Retinal pigment epithelial cell (primary cell): ENCODE results near the gene CUL9.
"Not testable (repeated sequence)": the region's sequence is repeated elsewhere in the genome, so short reads cannot be mapped to it uniquely, and the experiment has no call there.

Experiments
- DNase-seq: peaks from one replicate; pipeline ENCODE4 v3.0.0-alpha.2; 2010; ENCODE audit warnings: low read depth
- H3K4me3 ChIP-seq: 2 replicates; pipeline ENCODE4 v1.5.1; 2011; ENCODE audit warnings: mild to moderate bottlenecking, low read length, control low read depth, moderate library complexity
- TF ChIP-seq, protein P1 (sequence below): conservative IDR thresholded peaks from 2 replicates; pipeline ENCODE4 v1.5.1; 2011; ENCODE audit warnings: low read depth, low read length, control low read depth, inconsistent platforms

The CUL9 gene

DNA sequence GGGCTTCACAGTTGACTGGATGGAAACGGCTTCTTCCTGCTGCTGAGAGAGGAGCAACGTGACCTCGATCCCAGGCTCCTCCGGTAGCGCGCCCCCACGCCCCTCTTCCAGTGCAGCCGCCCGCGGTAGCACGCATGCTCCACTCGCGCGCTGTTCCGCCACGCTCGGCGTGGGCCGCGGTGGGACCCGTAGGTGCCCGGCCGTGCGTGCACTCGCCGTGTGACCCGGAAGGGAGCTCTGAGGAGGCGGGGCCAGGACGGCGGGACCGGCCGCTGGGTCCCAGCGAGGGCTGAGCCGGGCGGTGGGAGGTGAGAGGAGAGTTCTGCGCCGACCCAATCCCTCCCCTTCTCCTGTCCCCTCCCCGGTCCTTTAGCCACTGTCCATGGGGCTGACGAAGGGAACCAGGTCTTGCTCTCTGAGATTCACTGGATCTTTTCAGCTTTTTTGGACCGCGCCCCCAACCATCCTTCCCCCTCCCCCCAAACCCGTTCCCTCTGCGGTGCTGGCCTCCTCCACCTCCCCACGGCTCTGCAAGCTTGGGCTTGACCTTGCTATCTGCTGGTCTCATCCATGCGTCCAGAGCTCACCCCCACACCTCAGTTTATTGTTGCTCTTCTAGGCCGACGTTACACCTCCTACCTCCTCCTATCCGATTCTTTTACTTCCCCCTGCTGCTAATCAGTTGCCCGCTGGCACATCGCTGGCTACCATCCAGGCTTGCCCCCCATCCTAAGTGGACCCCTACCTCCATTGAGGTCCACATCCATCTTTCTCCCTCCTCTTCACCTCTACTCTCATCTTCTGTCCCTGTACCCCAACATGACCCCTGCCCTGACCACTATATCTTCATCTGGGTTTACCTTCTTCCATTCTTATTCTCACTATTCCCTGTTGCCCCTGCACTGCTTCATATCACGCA is at the start of gene CUL9:
TSS of gene CUL9 (plus strand) at position 255 of the 919 bp plus-strand sequence. CDS start 2,115 bp downstream, outside the sequence.
- H3K4me3 ChIP-seq = peak within 1 kb of the TSS; percentile 87
- TF ChIP-seq, protein P1, sequence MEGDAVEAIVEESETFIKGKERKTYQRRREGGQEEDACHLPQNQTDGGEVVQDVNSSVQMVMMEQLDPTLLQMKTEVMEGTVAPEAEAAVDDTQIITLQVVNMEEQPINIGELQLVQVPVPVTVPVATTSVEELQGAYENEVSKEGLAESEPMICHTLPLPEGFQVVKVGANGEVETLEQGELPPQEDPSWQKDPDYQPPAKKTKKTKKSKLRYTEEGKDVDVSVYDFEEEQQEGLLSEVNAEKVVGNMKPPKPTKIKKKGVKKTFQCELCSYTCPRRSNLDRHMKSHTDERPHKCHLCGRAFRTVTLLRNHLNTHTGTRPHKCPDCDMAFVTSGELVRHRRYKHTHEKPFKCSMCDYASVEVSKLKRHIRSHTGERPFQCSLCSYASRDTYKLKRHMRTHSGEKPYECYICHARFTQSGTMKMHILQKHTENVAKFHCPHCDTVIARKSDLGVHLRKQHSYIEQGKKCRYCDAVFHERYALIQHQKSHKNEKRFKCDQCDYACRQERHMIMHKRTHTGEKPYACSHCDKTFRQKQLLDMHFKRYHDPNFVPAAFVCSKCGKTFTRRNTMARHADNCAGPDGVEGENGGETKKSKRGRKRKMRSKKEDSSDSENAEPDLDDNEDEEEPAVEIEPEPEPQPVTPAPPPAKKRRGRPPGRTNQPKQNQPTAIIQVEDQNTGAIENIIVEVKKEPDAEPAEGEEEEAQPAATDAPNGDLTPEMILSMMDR = no peak
- peak; percentile 22 for DNase-seq

DNA sequence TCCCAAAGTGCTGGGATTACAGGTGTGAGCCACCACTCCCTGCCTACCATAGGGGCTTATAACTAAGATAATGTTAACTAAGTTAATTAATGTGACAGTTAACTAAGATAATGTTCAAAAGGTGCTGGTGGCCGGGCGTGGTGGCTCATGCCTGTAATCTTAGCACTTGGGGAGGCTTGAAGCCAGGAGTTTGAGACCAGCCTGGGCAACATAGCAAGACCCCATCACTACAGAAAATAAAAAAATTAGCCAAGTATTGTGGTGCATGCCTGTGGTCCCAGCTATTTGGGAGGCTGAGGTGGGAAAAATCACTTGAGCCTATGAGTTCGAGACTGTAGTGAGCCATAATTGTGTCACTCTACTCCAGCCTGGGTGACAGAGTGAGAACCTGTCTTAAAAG is 43.7 kb upstream of the CUL9 start:
- TF ChIP-seq, protein P1 = no peak
- no peak overlapping the region for H3K4me3 ChIP-seq
- DNase-seq = no peak

DNA sequence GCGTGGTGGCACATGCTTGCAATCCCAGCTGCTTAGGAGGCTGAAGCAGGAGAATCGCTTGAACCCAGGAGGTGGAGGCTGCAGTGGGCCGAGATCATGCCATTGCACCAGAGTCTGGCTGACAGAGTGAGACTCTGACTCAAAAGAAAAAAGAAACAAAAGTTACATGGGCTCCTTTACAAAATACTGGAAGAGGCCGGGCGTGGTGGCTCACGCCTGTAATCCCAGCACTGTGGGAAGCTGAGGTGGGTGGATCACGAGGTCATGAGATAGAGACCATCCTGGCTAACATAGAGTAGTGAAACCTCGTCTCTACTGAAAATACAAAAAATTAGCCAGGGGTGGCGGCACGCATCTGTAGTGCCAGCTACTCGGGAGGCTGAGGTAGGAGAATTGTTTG is 42.0 kb upstream of the CUL9 start:
- H3K4me3 ChIP-seq, DNase-seq: not testable (repeated sequence)

DNA sequence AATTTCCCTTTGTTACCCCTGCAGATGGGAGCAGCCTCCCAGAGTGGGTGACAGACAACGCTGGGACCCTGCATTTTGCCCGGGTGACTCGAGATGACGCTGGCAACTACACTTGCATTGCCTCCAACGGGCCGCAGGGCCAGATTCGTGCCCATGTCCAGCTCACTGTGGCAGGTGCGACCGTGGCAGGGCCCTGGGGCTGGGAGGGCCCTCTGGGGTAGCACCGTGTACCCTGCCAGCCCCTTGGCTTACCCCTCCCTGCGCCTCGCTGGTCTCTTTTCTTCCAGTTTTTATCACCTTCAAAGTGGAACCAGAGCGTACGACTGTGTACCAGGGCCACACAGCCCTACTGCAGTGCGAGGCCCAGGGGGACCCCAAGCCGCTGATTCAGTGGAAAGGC is 40.4 kb upstream of the CUL9 start:
- no peak for DNase-seq
- TF ChIP-seq, protein P1 = no peak
- H3K4me3 ChIP-seq = no peak overlapping the region

DNA sequence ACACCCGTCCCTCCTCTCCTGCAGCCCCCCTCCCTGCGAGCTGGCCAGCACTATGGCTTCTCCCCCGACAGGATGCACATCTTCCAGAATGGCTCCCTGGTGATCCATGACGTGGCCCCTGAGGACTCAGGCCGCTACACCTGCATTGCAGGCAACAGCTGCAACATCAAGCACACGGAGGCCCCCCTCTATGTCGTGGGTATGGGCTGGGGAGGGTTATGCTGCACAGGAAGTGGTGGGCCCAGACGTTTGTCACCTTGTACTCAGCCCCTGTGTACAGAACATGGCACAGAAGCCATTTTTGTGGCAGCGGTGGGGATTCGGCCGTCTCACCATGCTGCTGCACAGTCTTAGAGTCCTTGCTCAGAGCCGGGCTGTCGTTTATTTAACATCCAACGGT is 39.9 kb upstream of the CUL9 start:
- no peak overlapping the region for H3K4me3 ChIP-seq
- TF ChIP-seq, protein P1 = no peak
- DNase-seq = no peak

DNA sequence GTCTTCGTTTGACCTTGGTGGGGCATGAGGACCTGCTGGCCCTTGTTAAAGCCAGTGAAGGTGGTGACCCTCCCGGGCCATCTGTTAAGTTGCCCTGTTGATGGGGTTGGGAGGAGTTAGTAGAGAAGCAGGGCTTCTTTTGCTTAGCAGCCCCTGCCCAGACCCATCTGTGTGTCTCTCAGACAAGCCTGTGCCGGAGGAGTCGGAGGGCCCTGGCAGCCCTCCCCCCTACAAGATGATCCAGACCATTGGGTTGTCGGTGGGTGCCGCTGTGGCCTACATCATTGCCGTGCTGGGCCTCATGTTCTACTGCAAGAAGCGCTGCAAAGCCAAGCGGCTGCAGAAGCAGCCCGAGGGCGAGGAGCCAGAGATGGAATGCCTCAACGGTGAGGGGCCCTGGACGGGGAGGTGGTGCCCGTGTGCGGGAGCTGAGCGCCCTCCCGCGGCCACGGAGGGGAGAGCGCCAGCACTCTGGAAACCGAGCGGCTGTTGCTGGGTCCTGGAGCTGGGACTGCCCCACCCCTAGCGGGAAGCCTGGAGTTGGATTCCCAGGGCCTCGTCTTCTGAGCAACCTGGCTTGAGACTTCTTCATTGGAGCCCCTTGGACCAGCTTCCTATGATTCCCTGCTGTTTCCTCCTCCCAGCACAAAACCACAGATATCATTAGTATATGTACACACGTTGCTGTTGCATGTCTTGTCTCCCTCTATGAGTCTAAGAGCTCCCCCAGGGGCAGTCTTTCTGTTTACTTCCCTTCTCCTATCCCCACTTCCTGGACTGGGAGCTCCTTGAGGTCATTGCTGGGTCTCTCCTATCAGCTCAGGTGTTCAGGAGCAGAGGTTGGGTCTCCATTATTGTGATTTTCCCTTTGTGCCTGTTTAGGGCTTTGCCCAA is 38.5 kb upstream of the CUL9 start:
- no peak for DNase-seq
- H3K4me3 ChIP-seq = no peak overlapping the region
- TF ChIP-seq, protein P1 = peak; percentile 95

DNA sequence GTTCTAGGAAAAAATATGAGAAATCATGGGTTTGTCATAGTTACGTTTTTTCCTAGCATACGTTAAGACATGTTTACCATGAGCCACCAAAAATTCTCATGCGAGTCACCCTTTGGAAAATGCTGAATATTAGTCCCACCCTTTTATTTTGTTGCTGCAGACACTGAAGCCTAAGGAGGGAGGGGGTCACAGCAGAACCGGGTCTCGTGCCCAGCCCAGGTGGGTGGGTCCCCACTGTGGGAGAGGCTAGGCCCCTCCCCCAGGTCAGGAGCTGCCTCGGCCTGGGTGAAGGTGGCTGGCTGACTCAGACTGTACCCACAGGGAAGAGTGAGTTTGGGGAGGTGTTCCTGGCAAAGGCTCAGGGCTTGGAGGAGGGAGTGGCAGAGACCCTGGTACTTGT is 37.1 kb upstream of the CUL9 start:
- H3K4me3 ChIP-seq = no peak overlapping the region
- no peak for DNase-seq
- TF ChIP-seq, protein P1 = no peak
